ENCODE results near the gene HOXC6. TPM values are rescaled to one million over a fixed set of nuclear protein-coding genes. Genes with fewer than 3 reads are reported as not detected.

The HOXC6 gene
- total and polyA plus RNA-seq, 2 donors (not counting 3 experiments of a cell fraction or from before 2014, with no cell fraction given): 0.58 to 0.72 TPM

- Histone ChIP-seq H3K36me3 (ENCODE audit: control insufficient read depth in 2 of 2, extremely low read depth in 1 of 2, insufficient read depth in 2 of 2, low read length in 2 of 2) (no peaks in the 10 kb centered on the region), H3K79me2 (ENCODE audit: control insufficient read depth, insufficient read depth, low read length) (no peaks in the 10 kb centered on the region), H4K20me1 (replicated peaks; ENCODE audit: control insufficient read depth, extremely low read depth, insufficient read depth, low read length) (no peaks in the 10 kb centered on the region), H2AFZ (ENCODE audit: low read depth, low read length) (no peak overlapping the region), H3K9me3 (replicated peaks; ENCODE audit: control insufficient read depth, insufficient read depth, low read length) (no peaks in the 10 kb centered on the region), H3K4me3 (replicated peaks in 1 of 3; ENCODE audit: insufficient read depth in 1 of 3, low read depth in 1 of 3, low read length in 3 of 3) (no peak overlapping the region), H3K9me1 (replicated peaks; ENCODE audit: control insufficient read depth, extremely low read depth, insufficient read depth, low read length) (no peaks in the 10 kb centered on the region), H3K27me3 (ENCODE audit: control insufficient read depth in 2 of 2, insufficient read depth in 2 of 2, low read length in 2 of 2) (peaks cover 85 to 93% of the 10 kb centered on the region in 2 experiments), H3K4me1 (ENCODE audit: control insufficient read depth, extremely low read depth, insufficient read depth, low read length) (peaks cover 3% of the 10 kb centered on the region), H3K27ac (ENCODE audit: insufficient read depth, low read depth, low read length) (no peak overlapping the region), H3K9ac (replicated peaks; ENCODE audit: extremely low read depth, insufficient read depth, low read length) (no peak overlapping the region), H3K4me2 (ENCODE audit: insufficient read depth, low read length) (no peak overlapping the region)
- DNase-seq (ENCODE audit: low read depth, low spot score) (no peak), FAIRE-seq (no peak)
- ChIA-PET POLR2A (no interaction called here), CTCF (interaction anchor here (4.3 kb wide), 1 partner anchor 13 kb away, joined by 36 read pairs; no protein-coding TSS in a partner anchor)
- intact Hi-C loops (cut with micrococcal nuclease): no loop called here
- dilution Hi-C loops (cut with MboI; ENCODE audit: extremely low pct_ligation_motif_present, low sequenced_read_pairs): no loop called here
- no TSS peak for BruUV-seq (replicated peaks)
- TF ChIP-seq MAX (IDR thresholded peaks at IDR 0.05; ENCODE audit: insufficient read depth, insufficient read length) (no peak), EZH2 (IDR thresholded peaks at IDR 0.05; ENCODE audit: borderline replicate concordance, low read depth, low read length, severe bottlenecking) (peak; percentile 3), MYC (IDR thresholded peaks at IDR 0.05; ENCODE audit: low read depth, low read length) (no peak)
Observed at GRCh38 chr12:54019091-54019811, 9.0 kb upstream of the HOXC6 start.

- intact Hi-C loops (cut with micrococcal nuclease) (no loop called here), dilution Hi-C loops (cut with MboI; ENCODE audit: extremely low pct_ligation_motif_present, low sequenced_read_pairs) (no loop called here)
- DNase-seq (ENCODE audit: low read depth, low spot score): no peak
- H3K4me3 ChIP-seq (replicated peaks in 1 of 3; ENCODE audit: insufficient read depth in 1 of 3, low read depth in 1 of 3, low read length in 3 of 3): no peak overlapping the region
- H3K79me2 ChIP-seq (ENCODE audit: control insufficient read depth, insufficient read depth, low read length): no peaks in the 10 kb centered on the region
- H3K4me2 ChIP-seq (ENCODE audit: insufficient read depth, low read length): no peak overlapping the region
- no peaks in the 10 kb centered on the region for H3K9me1 ChIP-seq (replicated peaks; ENCODE audit: control insufficient read depth, extremely low read depth, insufficient read depth, low read length)
- CTCF ChIA-PET: interaction anchor here (2.6 kb wide), 1 partner anchor 13 kb away, joined by 9 read pairs; the partner anchor contains the start of gene HOXC5
- no TSS peak for BruUV-seq (replicated peaks)
- peaks cover 3% of the 10 kb centered on the region for H3K4me1 ChIP-seq (ENCODE audit: control insufficient read depth, extremely low read depth, insufficient read depth, low read length)
- no peak overlapping the region for H3K27ac ChIP-seq (ENCODE audit: insufficient read depth, low read depth, low read length)
- no peaks in the 10 kb centered on the region for H3K9me3 ChIP-seq (replicated peaks; ENCODE audit: control insufficient read depth, insufficient read depth, low read length)
- H4K20me1 ChIP-seq (replicated peaks; ENCODE audit: control insufficient read depth, extremely low read depth, insufficient read depth, low read length): no peaks in the 10 kb centered on the region
- H3K9ac ChIP-seq (replicated peaks; ENCODE audit: extremely low read depth, insufficient read depth, low read length): no peak overlapping the region
- FAIRE-seq: no peak
- no peak overlapping the region for H2AFZ ChIP-seq (ENCODE audit: low read depth, low read length)
- TF ChIP-seq MAX (IDR thresholded peaks at IDR 0.05; ENCODE audit: insufficient read depth, insufficient read length) (no peak), MYC (IDR thresholded peaks at IDR 0.05; ENCODE audit: low read depth, low read length) (no peak), GATA2 (IDR thresholded peaks at IDR 0.05; ENCODE audit: insufficient read depth, insufficient read length, low read depth, low read length) (no peak), EZH2 (IDR thresholded peaks at IDR 0.05; ENCODE audit: borderline replicate concordance, low read depth, low read length, severe bottlenecking) (no peak), POLR2A (IDR thresholded peaks at IDR 0.05; ENCODE audit: low read depth, low read length) (no peak), JUN (IDR thresholded peaks at IDR 0.05; ENCODE audit: borderline replicate concordance, insufficient read depth, insufficient read length, low read depth) (no peak), POLR2AphosphoS5 (IDR thresholded peaks at IDR 0.05; ENCODE audit: insufficient read depth, low read depth, low read length) (no peak), CTCF (IDR thresholded peaks at IDR 0.05; ENCODE audit: extremely low read depth in 1 of 2, insufficient read depth in 1 of 2, low read depth in 1 of 2, low read length in 2 of 2) (no peak), FOS (IDR thresholded peaks at IDR 0.05; ENCODE audit: borderline replicate concordance, insufficient read depth, low read length) (no peak)
- POLR2A ChIA-PET: no interaction called here
- no peaks in the 10 kb centered on the region for H3K36me3 ChIP-seq (ENCODE audit: control insufficient read depth in 2 of 2, extremely low read depth in 1 of 2, insufficient read depth in 2 of 2, low read length in 2 of 2)
- H3K27me3 ChIP-seq (ENCODE audit: control insufficient read depth in 2 of 2, insufficient read depth in 2 of 2, low read length in 2 of 2): peaks cover 85 to 93% of the 10 kb centered on the region in 2 experiments
Observed at GRCh38 chr12:54019924-54020590, 8.2 kb upstream of the HOXC6 start.
